HCT116 (cell line): ENCODE results near the gene HSPBAP1. TPM values are rescaled to one million over a fixed set of nuclear protein-coding genes. Genes with fewer than 3 reads are reported as not detected.

Source experiments
- ATAC-seq: fragments of 200-7000 bp; cut with Tn5 transposase; 2 replicates; pipeline ENCODE4 v1.9.1; 2020; ENCODE audit warnings: mild to moderate bottlenecking, moderate library complexity
- BruUV-seq: library from RNA; stranded (reverse); fragments of 400-500 nt; replicated peaks from 2 replicates; lab custom pipeline; 2021; lab: Mats Ljungman, UMichigan
- CTCF ChIA-PET: fragments of 300-600 bp; sonication (Branson Sonifier 250); formaldehyde crosslinking; loops from one replicate; lab custom pipeline; 2021; ENCODE audit warnings: antibody characterized with exemption; lab: Charles Lee
- POLR2A ChIA-PET: fragments of 300-600, 350-600 bp; sonication (Branson Sonifier 250); formaldehyde crosslinking; loops from one replicate; lab custom pipeline; 2021; ENCODE audit warnings: antibody characterized with exemption; lab: Charles Lee
- RAD21 ChIA-PET, 2 experiments: fragments of 300-600 bp; sonication (Branson Sonifier 250); formaldehyde crosslinking; loops; one replicate each; lab custom pipeline; 2023; ENCODE audit warnings: low total read pairs in 2 of 2; ENCODE audit not compliant: uncharacterized antibody in 2 of 2, unreplicated experiment in 2 of 2, low non-redundant PET in 1 of 2; lab: Charles Lee
- DNase-seq: peaks from one replicate; pipeline ENCODE4 v3.0.0-alpha.2; 2010; ENCODE audit warnings: low read depth, low spot score
- H2AFZ ChIP-seq: fragments of 200-600 bp; shearing (Covaris generic), sonication (generic); 2 replicates; pipeline ENCODE4 v1.6.1; 2017; ENCODE audit warnings: low read depth, mixed run types, mixed read lengths, antibody characterized with exemption, low read length; ENCODE audit not compliant: poor library complexity, severe bottlenecking
- H3K27ac ChIP-seq: 2 replicates; pipeline ENCODE4 v1.5.1; 2012; ENCODE audit warnings: low read depth, low read length
- H3K27me3 ChIP-seq: fragments of 200-600 bp; sonication (generic); 2 replicates; pipeline ENCODE4 v1.6.1; 2016; ENCODE audit warnings: mixed run types, low read length, mixed read lengths; ENCODE audit not compliant: insufficient read depth
- H3K36me3 ChIP-seq, 2 experiments: fragments of 200-500 bp in 1 of 2; fragments of 200-600 bp in 1 of 2; sonication (Bioruptor generic) in 1 of 2; sonication (generic) in 1 of 2; 2 replicates each; pipeline versions ENCODE4 v1.5.1 to v1.6.1; 2014 to 2016; ENCODE audit warnings: low read length in 2 of 2, inconsistent platforms in 1 of 2, mixed read lengths in 1 of 2, mixed run types in 1 of 2; ENCODE audit not compliant: insufficient read depth in 2 of 2, control insufficient read depth in 1 of 2
- H3K4me1 ChIP-seq, 2 experiments: fragments of 200-600 bp in 1 of 2; sonication (generic) in 1 of 2; 2 replicates each; pipeline versions ENCODE4 v1.5.1 to v1.6.1; 2012 to 2017; ENCODE audit warnings: low read length in 2 of 2, inconsistent platforms in 1 of 2, mild to moderate bottlenecking in 1 of 2, mixed read lengths in 1 of 2, mixed run types in 1 of 2, moderate library complexity in 1 of 2; ENCODE audit not compliant: insufficient read depth in 2 of 2, control insufficient read depth in 1 of 2
- H3K4me2 ChIP-seq: fragments of 200-600 bp; sonication (generic); 2 replicates; pipeline ENCODE4 v1.6.1; 2017; ENCODE audit warnings: mixed run types, low read length, mixed read lengths
- H3K4me3 ChIP-seq, 2 experiments: fragments of 200-600 bp in 1 of 2; sonication (generic) in 1 of 2; replicated peaks in 1 of 2; 2 replicates each; pipeline ENCODE4 v1.5.1; 2011 to 2016; ENCODE audit warnings: low read length in 2 of 2, control low read depth in 1 of 2, low read depth in 1 of 2, mild to moderate bottlenecking in 1 of 2, mixed read lengths in 1 of 2, mixed run types in 1 of 2
- H3K79me2 ChIP-seq: fragments of 200-600 bp; sonication (generic); 2 replicates; pipeline ENCODE4 v1.6.1; 2017; ENCODE audit warnings: mild to moderate bottlenecking, mixed run types, low read length, moderate library complexity, mixed read lengths; ENCODE audit not compliant: insufficient read depth
- H3K9ac ChIP-seq: fragments of 200-600 bp; sonication (generic); 2 replicates; pipeline ENCODE4 v1.6.1; 2016; ENCODE audit warnings: low read length, mixed read lengths
- H3K9me2 ChIP-seq: fragments of 200-600 bp; sonication (generic), shearing (Covaris generic); 2 replicates; pipeline ENCODE4 v1.6.1; 2017; ENCODE audit warnings: mixed run types, mild to moderate bottlenecking, moderate library complexity; ENCODE audit not compliant: insufficient read depth
- H3K9me3 ChIP-seq, 2 experiments: fragments of 200-500 bp in 1 of 2; fragments of 200-600 bp in 1 of 2; sonication (Bioruptor generic) in 1 of 2; sonication (generic) in 1 of 2; 2 replicates each; pipeline ENCODE4 v1.6.1; 2014 to 2017; ENCODE audit warnings: low read length in 2 of 2, mixed read lengths in 2 of 2, inconsistent platforms in 1 of 2, low read depth in 1 of 2, mild to moderate bottlenecking in 1 of 2, mixed run types in 1 of 2, moderate library complexity in 1 of 2; ENCODE audit not compliant: control insufficient read depth in 1 of 2, insufficient read depth in 1 of 2
- H4K20me1 ChIP-seq: fragments of 200-600 bp; sonication (generic), shearing (Covaris generic); 2 replicates; pipeline ENCODE4 v1.6.1; 2017; ENCODE audit warnings: mixed run types, mild to moderate bottlenecking, moderate library complexity; ENCODE audit not compliant: insufficient read depth
- CBX3 ChIP-seq: IDR thresholded peaks from 2 replicates; pipeline ENCODE4 v1.6.1; 2012; ENCODE audit warnings: low read depth
- CEBPB ChIP-seq: IDR thresholded peaks from 2 replicates; pipeline ENCODE4 v1.6.1; 2012; ENCODE audit warnings: low read depth
- EGR1 ChIP-seq: IDR thresholded peaks from 2 replicates; pipeline ENCODE4 v1.6.1; 2012; ENCODE audit warnings: low read depth
- ELF1 ChIP-seq: IDR thresholded peaks from 2 replicates; pipeline ENCODE4 v1.6.1; 2012; ENCODE audit warnings: low read depth, borderline replicate concordance
- EZH2 ChIP-seq: fragments of 200-600 bp; sonication (generic); IDR thresholded peaks from 2 replicates; pipeline ENCODE4 v1.6.1; 2017; ENCODE audit warnings: antibody characterized with exemption, mixed run types
- EZH2phosphoT487 ChIP-seq: fragments of 200-600 bp; IDR thresholded peaks from 2 replicates; pipeline ENCODE4 v1.6.1; 2018; ENCODE audit warnings: antibody characterized with exemption, borderline replicate concordance
- JUND ChIP-seq: IDR thresholded peaks from 2 replicates; pipeline ENCODE4 v1.6.1; 2012
- POLR2A ChIP-seq: IDR thresholded peaks from 2 replicates; pipeline ENCODE4 v1.7.0; 2011; ENCODE audit warnings: borderline replicate concordance; ENCODE audit not compliant: insufficient read depth, insufficient read length; ENCODE audit errors: extremely low read depth
- SIN3A ChIP-seq: IDR thresholded peaks from 2 replicates; pipeline ENCODE4 v1.6.1; 2012; ENCODE audit warnings: low read depth
- TCF7L2 ChIP-seq: IDR thresholded peaks from 2 replicates; pipeline ENCODE4 v1.7.0; 2011; ENCODE audit warnings: borderline replicate concordance, inconsistent platforms; ENCODE audit not compliant: insufficient read depth, insufficient read length; ENCODE audit errors: extremely low read depth
- YY1 ChIP-seq: IDR thresholded peaks from 2 replicates; pipeline ENCODE4 v1.6.1; 2011; ENCODE audit warnings: low read length, low read depth, moderate library complexity, mild to moderate bottlenecking; ENCODE audit not compliant: insufficient replicate concordance; ENCODE audit errors: extremely low read depth
- ZFX ChIP-seq: fragments of 450-650 bp; IDR thresholded peaks from 2 replicates; pipeline ENCODE4 v1.6.1; 2017
- intact Hi-C: fragments of 100-400 bp; cut with micrococcal nuclease; formaldehyde crosslinking; loops from 2 replicates; pipeline ENCODE4 v1.10.0; 2022
- total RNA-seq: library from RNA; stranded (reverse); gene quantifications from one replicate; pipeline ENCODE4 v1.2.1, GENCODE V29; 2021; ENCODE audit not compliant: unreplicated experiment
- TF ChIP-seq, protein P1 (sequence below): IDR thresholded peaks from 2 replicates; pipeline ENCODE4 v1.6.1; 2012; ENCODE audit warnings: low read depth
- TF ChIP-seq, protein P2 (sequence below): IDR thresholded peaks from 2 replicates; pipeline ENCODE4 v1.6.1; 2012
- TF ChIP-seq, protein P3 (sequence below): IDR thresholded peaks from 2 replicates; pipeline ENCODE4 v1.6.1; 2011; ENCODE audit warnings: mild to moderate bottlenecking, low read length, moderate library complexity; ENCODE audit not compliant: insufficient replicate concordance; ENCODE audit errors: extremely low read depth
- TF ChIP-seq, protein P4 (sequence below): IDR thresholded peaks from 2 replicates; pipeline ENCODE4 v1.6.1; 2012
- TF ChIP-seq, protein P5 (sequence below), 3 experiments: fragments of 200-600 bp in 1 of 3; sonication (generic) in 1 of 3; IDR thresholded peaks in 2 of 3; conservative IDR thresholded peaks in 1 of 3; 2 replicates each; pipeline ENCODE4 v1.5.1; 2012 to 2017; ENCODE audit warnings: low read depth in 2 of 3, low read length in 2 of 3, antibody characterized with exemption in 1 of 3, borderline replicate concordance in 1 of 3, control low read depth in 1 of 3, mild to moderate bottlenecking in 1 of 3, mixed read lengths in 1 of 3, mixed run types in 1 of 3, moderate library complexity in 1 of 3; ENCODE audit not compliant: insufficient read depth in 1 of 3

The HSPBAP1 gene
- total RNA-seq, 1 experiment from 2014 or later, result 6.6 TPM

DNA sequence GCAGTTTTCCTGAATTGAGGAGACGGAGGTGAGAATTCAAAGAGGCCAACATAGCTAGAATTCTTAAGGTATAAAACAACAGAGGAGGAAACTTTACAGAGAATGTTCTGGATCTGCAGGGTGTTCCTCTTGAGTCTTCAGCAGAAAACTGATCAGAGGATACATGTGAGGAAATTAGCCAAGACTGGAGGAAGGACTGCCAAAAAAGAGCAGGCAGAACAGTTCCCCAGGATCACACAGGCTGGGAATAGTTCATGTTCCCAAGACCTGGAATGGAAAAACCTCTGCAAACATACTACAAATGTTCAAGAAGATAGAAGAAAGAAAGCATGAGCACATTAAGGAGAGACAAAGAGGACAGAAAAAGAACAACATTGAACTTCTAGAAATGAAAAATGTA is 8.7 kb upstream of the HSPBAP1 start:
- Histone ChIP-seq H2AFZ (no peak overlapping the region), H3K9me3 (no peaks in the 10 kb centered on the region), H3K4me3 (no peak overlapping the region), H3K27me3 (no peaks in the 10 kb centered on the region), H3K4me1 (no peaks in the 10 kb centered on the region), H4K20me1 (no peaks in the 10 kb centered on the region), H3K9ac (no peak overlapping the region), H3K27ac (no peak overlapping the region), H3K9me2 (no peaks in the 10 kb centered on the region), H3K4me2 (no peak overlapping the region), H3K79me2 (no peaks in the 10 kb centered on the region), H3K36me3 (no peaks in the 10 kb centered on the region)
- POLR2A ChIA-PET, result no interaction called here
- RAD21 ChIA-PET, result no interaction called here
- BruUV-seq, result no TSS peak
- intact Hi-C loops, result no loop called here
- CTCF ChIA-PET, result no interaction called here
- no peak for TF ChIP-seq ZFX
- TF ChIP-seq, protein P1, sequence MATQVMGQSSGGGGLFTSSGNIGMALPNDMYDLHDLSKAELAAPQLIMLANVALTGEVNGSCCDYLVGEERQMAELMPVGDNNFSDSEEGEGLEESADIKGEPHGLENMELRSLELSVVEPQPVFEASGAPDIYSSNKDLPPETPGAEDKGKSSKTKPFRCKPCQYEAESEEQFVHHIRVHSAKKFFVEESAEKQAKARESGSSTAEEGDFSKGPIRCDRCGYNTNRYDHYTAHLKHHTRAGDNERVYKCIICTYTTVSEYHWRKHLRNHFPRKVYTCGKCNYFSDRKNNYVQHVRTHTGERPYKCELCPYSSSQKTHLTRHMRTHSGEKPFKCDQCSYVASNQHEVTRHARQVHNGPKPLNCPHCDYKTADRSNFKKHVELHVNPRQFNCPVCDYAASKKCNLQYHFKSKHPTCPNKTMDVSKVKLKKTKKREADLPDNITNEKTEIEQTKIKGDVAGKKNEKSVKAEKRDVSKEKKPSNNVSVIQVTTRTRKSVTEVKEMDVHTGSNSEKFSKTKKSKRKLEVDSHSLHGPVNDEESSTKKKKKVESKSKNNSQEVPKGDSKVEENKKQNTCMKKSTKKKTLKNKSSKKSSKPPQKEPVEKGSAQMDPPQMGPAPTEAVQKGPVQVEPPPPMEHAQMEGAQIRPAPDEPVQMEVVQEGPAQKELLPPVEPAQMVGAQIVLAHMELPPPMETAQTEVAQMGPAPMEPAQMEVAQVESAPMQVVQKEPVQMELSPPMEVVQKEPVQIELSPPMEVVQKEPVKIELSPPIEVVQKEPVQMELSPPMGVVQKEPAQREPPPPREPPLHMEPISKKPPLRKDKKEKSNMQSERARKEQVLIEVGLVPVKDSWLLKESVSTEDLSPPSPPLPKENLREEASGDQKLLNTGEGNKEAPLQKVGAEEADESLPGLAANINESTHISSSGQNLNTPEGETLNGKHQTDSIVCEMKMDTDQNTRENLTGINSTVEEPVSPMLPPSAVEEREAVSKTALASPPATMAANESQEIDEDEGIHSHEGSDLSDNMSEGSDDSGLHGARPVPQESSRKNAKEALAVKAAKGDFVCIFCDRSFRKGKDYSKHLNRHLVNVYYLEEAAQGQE, result no peak
- no peak for TF ChIP-seq CBX3
- no peak for TF ChIP-seq CEBPB
- no peak for TF ChIP-seq SIN3A
- no peak for TF ChIP-seq ELF1
- no peak for TF ChIP-seq TCF7L2
- TF ChIP-seq, protein P2, sequence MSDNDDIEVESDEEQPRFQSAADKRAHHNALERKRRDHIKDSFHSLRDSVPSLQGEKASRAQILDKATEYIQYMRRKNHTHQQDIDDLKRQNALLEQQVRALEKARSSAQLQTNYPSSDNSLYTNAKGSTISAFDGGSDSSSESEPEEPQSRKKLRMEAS, result no peak
- TF ChIP-seq YY1, result no peak
- TF ChIP-seq EGR1, result no peak
- TF ChIP-seq, protein P3, sequence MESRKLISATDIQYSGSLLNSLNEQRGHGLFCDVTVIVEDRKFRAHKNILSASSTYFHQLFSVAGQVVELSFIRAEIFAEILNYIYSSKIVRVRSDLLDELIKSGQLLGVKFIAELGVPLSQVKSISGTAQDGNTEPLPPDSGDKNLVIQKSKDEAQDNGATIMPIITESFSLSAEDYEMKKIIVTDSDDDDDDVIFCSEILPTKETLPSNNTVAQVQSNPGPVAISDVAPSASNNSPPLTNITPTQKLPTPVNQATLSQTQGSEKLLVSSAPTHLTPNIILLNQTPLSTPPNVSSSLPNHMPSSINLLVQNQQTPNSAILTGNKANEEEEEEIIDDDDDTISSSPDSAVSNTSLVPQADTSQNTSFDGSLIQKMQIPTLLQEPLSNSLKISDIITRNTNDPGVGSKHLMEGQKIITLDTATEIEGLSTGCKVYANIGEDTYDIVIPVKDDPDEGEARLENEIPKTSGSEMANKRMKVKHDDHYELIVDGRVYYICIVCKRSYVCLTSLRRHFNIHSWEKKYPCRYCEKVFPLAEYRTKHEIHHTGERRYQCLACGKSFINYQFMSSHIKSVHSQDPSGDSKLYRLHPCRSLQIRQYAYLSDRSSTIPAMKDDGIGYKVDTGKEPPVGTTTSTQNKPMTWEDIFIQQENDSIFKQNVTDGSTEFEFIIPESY, result no peak
- no peak for TF ChIP-seq JUND
- TF ChIP-seq POLR2A, result no peak
- TF ChIP-seq, protein P4, sequence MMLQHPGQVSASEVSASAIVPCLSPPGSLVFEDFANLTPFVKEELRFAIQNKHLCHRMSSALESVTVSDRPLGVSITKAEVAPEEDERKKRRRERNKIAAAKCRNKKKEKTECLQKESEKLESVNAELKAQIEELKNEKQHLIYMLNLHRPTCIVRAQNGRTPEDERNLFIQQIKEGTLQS, result no peak
- TF ChIP-seq, protein P5, sequence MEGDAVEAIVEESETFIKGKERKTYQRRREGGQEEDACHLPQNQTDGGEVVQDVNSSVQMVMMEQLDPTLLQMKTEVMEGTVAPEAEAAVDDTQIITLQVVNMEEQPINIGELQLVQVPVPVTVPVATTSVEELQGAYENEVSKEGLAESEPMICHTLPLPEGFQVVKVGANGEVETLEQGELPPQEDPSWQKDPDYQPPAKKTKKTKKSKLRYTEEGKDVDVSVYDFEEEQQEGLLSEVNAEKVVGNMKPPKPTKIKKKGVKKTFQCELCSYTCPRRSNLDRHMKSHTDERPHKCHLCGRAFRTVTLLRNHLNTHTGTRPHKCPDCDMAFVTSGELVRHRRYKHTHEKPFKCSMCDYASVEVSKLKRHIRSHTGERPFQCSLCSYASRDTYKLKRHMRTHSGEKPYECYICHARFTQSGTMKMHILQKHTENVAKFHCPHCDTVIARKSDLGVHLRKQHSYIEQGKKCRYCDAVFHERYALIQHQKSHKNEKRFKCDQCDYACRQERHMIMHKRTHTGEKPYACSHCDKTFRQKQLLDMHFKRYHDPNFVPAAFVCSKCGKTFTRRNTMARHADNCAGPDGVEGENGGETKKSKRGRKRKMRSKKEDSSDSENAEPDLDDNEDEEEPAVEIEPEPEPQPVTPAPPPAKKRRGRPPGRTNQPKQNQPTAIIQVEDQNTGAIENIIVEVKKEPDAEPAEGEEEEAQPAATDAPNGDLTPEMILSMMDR (IDR thresholded peaks at IDR 0.05 in 2 of 3, conservative IDR thresholded peaks at IDR 0.05 in 1 of 3; ENCODE audit: borderline replicate concordance in 1 of 3, insufficient read depth in 1 of 3, low read depth in 2 of 3, low read length in 2 of 3), result no peak
- no peak for TF ChIP-seq EZH2
- no peak for TF ChIP-seq EZH2phosphoT487
- ATAC-seq, result no peak
- DNase-seq, result no peak
